ENCODE data around the gene TBCCD1.
"Not testable (repeated sequence)": the region's sequence is repeated elsewhere in the genome, so short reads cannot be mapped to it uniquely, and the experiment has no call there.

TBCCD1 gene

GRCh38 chr3:186510374-186511079 lies 56.6 kb downstream of the TBCCD1 start:
- Mint-ChIP-seq H3K36me3 (ENCODE audit: low read depth) (no peaks in the 10 kb centered on the region), H3K4me3 (peak overlapping the region; percentile 38), H3K27ac (peak overlapping the region; percentile 58), H3K9me3 (no peaks in the 10 kb centered on the region), H3K27me3 (peaks cover 3% of the 10 kb centered on the region), H3K4me1 (peaks cover 76% of the 10 kb centered on the region)
- DNase-seq = no peak
- peak; percentile 25 for ATAC-seq

GRCh38 chr3:186509423-186509822 lies 57.7 kb downstream of the TBCCD1 start:
- no peaks in the 10 kb centered on the region for H3K36me3 Mint-ChIP-seq (ENCODE audit: low read depth)
- H3K9me3 Mint-ChIP-seq = no peaks in the 10 kb centered on the region
- peaks cover 65% of the 10 kb centered on the region for H3K4me1 Mint-ChIP-seq
- peaks cover 3% of the 10 kb centered on the region for H3K27me3 Mint-ChIP-seq
- DNase-seq (no peak), ATAC-seq (no peak)
- no peak overlapping the region for H3K4me3 Mint-ChIP-seq
- H3K27ac Mint-ChIP-seq = no peak overlapping the region

- DNase-seq = no peak
- H3K4me1 Mint-ChIP-seq = peaks cover 54% of the 10 kb centered on the region
- ATAC-seq = peak; percentile 64
- H3K9me3 Mint-ChIP-seq = no peaks in the 10 kb centered on the region
- peaks cover 4% of the 10 kb centered on the region for H3K27me3 Mint-ChIP-seq
- no peaks in the 10 kb centered on the region for H3K36me3 Mint-ChIP-seq (ENCODE audit: low read depth)
- no peak overlapping the region for H3K4me3 Mint-ChIP-seq
- peak overlapping the region; percentile 52 for H3K27ac Mint-ChIP-seq
These were observed 60.3 kb downstream of the TBCCD1 start for GRCh38 chr3:186506857-186507256.

- H3K36me3 Mint-ChIP-seq (ENCODE audit: low read depth) = no peaks in the 10 kb centered on the region
- DNase-seq (no peak), ATAC-seq (no peak)
- no peak overlapping the region for H3K4me3 Mint-ChIP-seq
- H3K27me3 Mint-ChIP-seq = peaks cover 4% of the 10 kb centered on the region
- peaks cover 48% of the 10 kb centered on the region for H3K4me1 Mint-ChIP-seq
- H3K27ac Mint-ChIP-seq = no peak overlapping the region
- H3K9me3 Mint-ChIP-seq = no peaks in the 10 kb centered on the region
These were observed 60.9 kb downstream of the TBCCD1 start for GRCh38 chr3:186506191-186506739.

- Mint-ChIP-seq H3K4me1 (peaks cover 27% of the 10 kb centered on the region), H3K4me3 (peak overlapping the region; percentile 7), H3K27me3 (peaks cover 4% of the 10 kb centered on the region), H3K9me3 (peaks cover 5% of the 10 kb centered on the region), H3K27ac (no peak overlapping the region), H3K36me3 (ENCODE audit: low read depth) (no peaks in the 10 kb centered on the region)
- DNase-seq (no peak), ATAC-seq (no peak)
These were observed 64.0 kb downstream of the TBCCD1 start for GRCh38 chr3:186502966-186503712.

- DNase-seq (no peak), ATAC-seq (peak; percentile 50)
- Mint-ChIP-seq H3K36me3 (ENCODE audit: low read depth) (no peaks in the 10 kb centered on the region), H3K27me3 (peaks cover 4% of the 10 kb centered on the region), H3K4me3 (peak overlapping the region; percentile 7), H3K4me1 (peaks cover 23% of the 10 kb centered on the region), H3K27ac (no peak overlapping the region), H3K9me3 (peaks cover 5% of the 10 kb centered on the region)
These were observed 64.8 kb downstream of the TBCCD1 start for GRCh38 chr3:186502138-186502948.

- H3K4me1 Mint-ChIP-seq = peaks cover 11% of the 10 kb centered on the region
- ATAC-seq; H3K36me3 Mint-ChIP-seq (ENCODE audit: low read depth); DNase-seq; H3K27ac Mint-ChIP-seq; H3K9me3 Mint-ChIP-seq; H3K27me3 Mint-ChIP-seq; H3K4me3 Mint-ChIP-seq: not testable (repeated sequence)
These were observed 67.2 kb downstream of the TBCCD1 start for GRCh38 chr3:186499949-186500348.

GRCh38 chr3:186498022-186498421 lies 69.1 kb downstream of the TBCCD1 start:
- H3K4me3 Mint-ChIP-seq, ATAC-seq, H3K4me1 Mint-ChIP-seq: not testable (repeated sequence)

GRCh38 chr3:186497608-186498007 lies 69.5 kb downstream of the TBCCD1 start:
- ATAC-seq = no peak
- Mint-ChIP-seq H3K9me3 (peaks cover 5% of the 10 kb centered on the region), H3K27me3 (peaks cover 1% of the 10 kb centered on the region), H3K4me1 (peaks cover 4% of the 10 kb centered on the region), H3K36me3 (ENCODE audit: low read depth) (no peaks in the 10 kb centered on the region), H3K27ac (no peak overlapping the region), H3K4me3 (no peak overlapping the region)
- no peak for DNase-seq

More at GRCh38 chr3:186498022-186498421, 69.1 kb downstream of the TBCCD1 start:
- not testable (repeated sequence) for H3K9me3 Mint-ChIP-seq; H3K27ac Mint-ChIP-seq; DNase-seq; H3K27me3 Mint-ChIP-seq; H3K36me3 Mint-ChIP-seq (ENCODE audit: low read depth)

GRCh38 chr3:186496635-186497034 lies 70.5 kb downstream of the TBCCD1 start:
- H3K27me3 Mint-ChIP-seq = no peaks in the 10 kb centered on the region
- no peaks in the 10 kb centered on the region for H3K36me3 Mint-ChIP-seq (ENCODE audit: low read depth)
- DNase-seq (no peak), ATAC-seq (no peak)
- H3K4me1 Mint-ChIP-seq = peaks cover 3% of the 10 kb centered on the region
- no peak overlapping the region for H3K27ac Mint-ChIP-seq
- H3K9me3 Mint-ChIP-seq = peaks cover 5% of the 10 kb centered on the region
- no peak overlapping the region for H3K4me3 Mint-ChIP-seq
